HG03342 (cell line): ENCODE results near the gene P3H2.

Experiments used
- ATAC-seq: cut with Tn5 transposase; IDR thresholded peaks from one replicate; pipeline ENCODE4 v1.9.1; 2021; ENCODE audit warnings: mild to moderate bottlenecking, moderate library complexity; ENCODE audit not compliant: unreplicated experiment

P3H2 gene

GRCh38 chr3:190019844-190020243 lies 100.9 kb downstream of the P3H2 start:
- ATAC-seq: no peak

- ATAC-seq: no peak
Measured at GRCh38 chr3:190019006-190019405, 101.7 kb downstream of the P3H2 start.

- ATAC-seq: no peak
Measured at GRCh38 chr3:190018460-190018859, 102.2 kb downstream of the P3H2 start.

- ATAC-seq: no peak
Measured at GRCh38 chr3:190017521-190018288, 103.0 kb downstream of the P3H2 start.

- no peak for ATAC-seq
Measured at GRCh38 chr3:190016966-190017365, 103.7 kb downstream of the P3H2 start.

- ATAC-seq: no peak
Measured at GRCh38 chr3:190014940-190015339, 105.8 kb downstream of the P3H2 start.

GRCh38 chr3:190013943-190014924 lies 106.5 kb downstream of the P3H2 start:
- no peak for ATAC-seq

GRCh38 chr3:190012784-190013183 lies 107.9 kb downstream of the P3H2 start:
- no peak for ATAC-seq

GRCh38 chr3:190012314-190012782 lies 108.3 kb downstream of the P3H2 start:
- ATAC-seq: no peak

GRCh38 chr3:190010486-190010885 lies 110.2 kb downstream of the P3H2 start:
- no peak for ATAC-seq

- ATAC-seq: no peak
Measured at GRCh38 chr3:190009614-190010013, 111.1 kb downstream of the P3H2 start.

GRCh38 chr3:190008432-190008831 lies 112.3 kb downstream of the P3H2 start:
- ATAC-seq: no peak

GRCh38 chr3:190005343-190006113 lies 115.2 kb downstream of the P3H2 start:
- ATAC-seq: no peak

GRCh38 chr3:190004656-190005055 lies 116.0 kb downstream of the P3H2 start:
- ATAC-seq: no peak

GRCh38 chr3:190003681-190004123 lies 117.0 kb downstream of the P3H2 start:
- ATAC-seq: no peak

- ATAC-seq: no peak
Measured at GRCh38 chr3:190003068-190003467, 117.6 kb downstream of the P3H2 start.

GRCh38 chr3:190001426-190001825 lies 119.3 kb downstream of the P3H2 start:
- ATAC-seq: no peak

- no peak for ATAC-seq
Measured at GRCh38 chr3:190000861-190001196, 119.9 kb downstream of the P3H2 start.

GRCh38 chr3:190000187-190000860 lies 120.4 kb downstream of the P3H2 start:
- ATAC-seq: no peak

- ATAC-seq: no peak
Measured at GRCh38 chr3:189999718-190000117, 121.0 kb downstream of the P3H2 start.
